DND-41 (cell line): ENCODE results near the gene PRSS27.
"Not testable (repeated sequence)": the region's sequence is repeated elsewhere in the genome, so short reads cannot be mapped to it uniquely, and the experiment has no call there.

Experiments
- ATAC-seq: fragments of 200-7000 bp; cut with Tn5 transposase; 3 replicates; pipeline ENCODE4 v1.9.1; 2021; ENCODE audit warnings: low read depth; ENCODE audit not compliant: insufficient read depth
- DNase-seq: peaks from one replicate; pipeline ENCODE4 v3.0.0-alpha.2; 2020
- H2AFZ ChIP-seq: 2 replicates; pipeline ENCODE4 v1.6.0; 2012; ENCODE audit warnings: low read depth, low read length
- H3K27ac ChIP-seq: 2 replicates; pipeline ENCODE4 v1.5.1; 2012; ENCODE audit warnings: low read length, inconsistent platforms
- H3K27me3 ChIP-seq: fragments of 200-600 bp; sonication (generic); 2 replicates; pipeline ENCODE4 v1.6.0; 2012; ENCODE audit warnings: low read length, mild to moderate bottlenecking, inconsistent platforms; ENCODE audit not compliant: insufficient read depth, poor library complexity
- H3K36me3 ChIP-seq: 2 replicates; pipeline ENCODE4 v1.5.1; 2012; ENCODE audit warnings: low read length, inconsistent platforms; ENCODE audit not compliant: insufficient read depth
- H3K4me1 ChIP-seq: 2 replicates; pipeline ENCODE4 v1.5.1; 2012; ENCODE audit warnings: mild to moderate bottlenecking, low read length; ENCODE audit not compliant: insufficient read depth
- H3K4me2 ChIP-seq: 2 replicates; pipeline ENCODE4 v1.6.0; 2012; ENCODE audit warnings: mild to moderate bottlenecking, moderate library complexity, low read length, inconsistent platforms; ENCODE audit not compliant: insufficient read depth
- H3K4me3 ChIP-seq, 2 experiments: fragments of 200-600 bp in 1 of 2; shearing (Covaris generic) in 1 of 2; 2 replicates each; pipeline ENCODE4 v1.5.1; 2012 to 2016; ENCODE audit warnings: inconsistent platforms in 2 of 2, low read length in 2 of 2, mild to moderate bottlenecking in 2 of 2, low read depth in 1 of 2, moderate library complexity in 1 of 2
- H3K79me2 ChIP-seq: 2 replicates; pipeline ENCODE4 v1.6.0; 2012; ENCODE audit warnings: low read length, inconsistent platforms; ENCODE audit not compliant: insufficient read depth
- H3K9ac ChIP-seq: 2 replicates; pipeline ENCODE4 v1.6.0; 2012; ENCODE audit warnings: low read depth, mild to moderate bottlenecking, inconsistent platforms, low read length, moderate library complexity
- H3K9me3 ChIP-seq: 2 replicates; pipeline ENCODE4 v1.5.1; 2012; ENCODE audit warnings: low read length, moderate library complexity, mild to moderate bottlenecking, inconsistent platforms; ENCODE audit not compliant: insufficient read depth, severe bottlenecking
- H4K20me1 ChIP-seq: 2 replicates; pipeline ENCODE4 v1.6.0; 2012; ENCODE audit warnings: low read length; ENCODE audit not compliant: insufficient read depth
- EZH2 ChIP-seq: IDR thresholded peaks from 3 replicates; pipeline ENCODE4 v1.6.1; 2012; ENCODE audit warnings: borderline replicate concordance, low read depth, mild to moderate bottlenecking, moderate library complexity, low read length, inconsistent platforms; ENCODE audit not compliant: severe bottlenecking
- TF ChIP-seq, protein P1 (sequence below): IDR thresholded peaks from 2 replicates; pipeline ENCODE4 v1.5.1; 2012; ENCODE audit warnings: borderline replicate concordance, low read length, moderate library complexity, mild to moderate bottlenecking; ENCODE audit not compliant: poor library complexity, severe bottlenecking; ENCODE audit errors: extremely low read depth

PRSS27 gene

DNA sequence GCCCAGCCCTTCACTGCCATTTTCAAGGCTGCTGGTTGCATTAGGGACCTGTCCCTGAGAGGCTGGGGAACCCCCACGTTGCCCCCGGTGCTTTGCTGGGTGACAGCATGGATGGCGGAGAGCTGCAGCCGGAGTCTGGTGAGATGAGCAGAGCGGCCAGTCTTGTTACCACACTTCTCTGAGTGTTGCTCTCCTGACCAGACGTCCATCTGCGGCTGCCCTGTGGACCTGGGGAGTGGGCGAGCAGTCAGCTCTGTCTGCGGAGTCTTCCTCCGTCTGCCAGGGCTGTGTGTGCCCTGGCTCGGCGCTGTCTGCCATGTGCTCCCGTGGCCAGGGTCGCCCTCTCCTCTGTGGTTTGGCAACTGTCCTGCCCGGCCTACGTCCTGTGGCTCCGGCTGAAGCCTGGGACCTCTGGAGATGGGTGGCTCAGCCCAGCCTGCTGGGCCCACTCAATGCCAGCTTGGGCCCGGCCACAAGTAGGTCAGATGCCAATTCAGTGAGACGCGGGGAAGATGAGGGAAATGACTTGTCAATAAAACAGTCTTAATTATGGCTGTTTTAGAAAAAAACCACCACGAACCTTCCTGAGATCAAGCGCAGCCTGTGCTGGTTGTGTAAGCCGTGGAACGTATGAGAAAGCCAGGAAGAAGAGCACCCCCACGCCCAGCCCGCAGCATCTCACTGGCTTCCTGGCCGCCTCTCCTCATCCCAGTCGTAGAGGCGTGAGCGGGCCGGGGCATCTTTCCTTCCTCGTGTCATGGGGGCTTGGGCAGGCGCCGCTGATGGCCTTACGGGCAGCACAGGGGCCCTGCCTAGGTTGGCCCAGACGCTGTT, 29.8 kb downstream of the PRSS27 start:
- H3K4me2 ChIP-seq: no peak overlapping the region
- H3K4me1 ChIP-seq: peaks cover 7% of the 10 kb centered on the region; the same call in 1 of the 2 replicates
- H3K79me2 ChIP-seq: peaks cover 56% of the 10 kb centered on the region

DNA sequence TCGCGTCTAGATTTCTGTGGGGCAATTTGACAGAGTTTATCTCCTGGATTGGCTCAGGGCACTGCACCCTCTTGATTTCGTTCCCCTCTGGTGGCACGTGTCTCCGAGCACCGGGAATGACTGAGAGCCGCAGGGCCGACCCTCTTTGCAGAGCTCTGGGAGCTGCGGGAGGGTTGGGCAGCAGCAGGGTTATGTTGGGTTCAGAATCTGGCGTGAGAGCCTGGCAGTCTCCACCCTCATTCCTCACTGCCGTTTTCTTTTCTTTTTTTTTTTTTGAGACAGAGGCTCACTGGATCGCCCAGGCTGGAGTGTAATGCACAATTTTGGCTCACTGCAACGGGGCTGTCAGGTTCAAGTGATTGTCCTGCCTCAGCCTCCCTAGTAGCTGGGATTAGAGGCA, 30.6 kb downstream of the PRSS27 start:
- H3K79me2 ChIP-seq: peaks cover 61% of the 10 kb centered on the region
- not testable (repeated sequence) for H3K4me2 ChIP-seq, H2AFZ ChIP-seq, DNase-seq, H3K27ac ChIP-seq, H3K9ac ChIP-seq, H3K9me3 ChIP-seq, H3K4me3 ChIP-seq, ATAC-seq, H3K27me3 ChIP-seq
- H3K4me1 ChIP-seq: peaks cover 10% of the 10 kb centered on the region; the same call in 1 of the 2 replicates
- peaks cover 35% of the 10 kb centered on the region for H4K20me1 ChIP-seq
- H3K36me3 ChIP-seq: peaks cover 25% of the 10 kb centered on the region

More for the DNA sequence above, 29.8 kb downstream of the PRSS27 start:
- no peaks in the 10 kb centered on the region for H3K9me3 ChIP-seq
- H2AFZ ChIP-seq: no peak overlapping the region
- peaks cover 25% of the 10 kb centered on the region for H3K36me3 ChIP-seq
- no peaks in the 10 kb centered on the region for H3K27me3 ChIP-seq
- DNase-seq: no peak
- no peak overlapping the region for H3K4me3 ChIP-seq
- ATAC-seq: no peak
- no peak overlapping the region for H3K27ac ChIP-seq
- no peak overlapping the region for H3K9ac ChIP-seq
- peaks cover 35% of the 10 kb centered on the region for H4K20me1 ChIP-seq
- TF ChIP-seq, protein P1, sequence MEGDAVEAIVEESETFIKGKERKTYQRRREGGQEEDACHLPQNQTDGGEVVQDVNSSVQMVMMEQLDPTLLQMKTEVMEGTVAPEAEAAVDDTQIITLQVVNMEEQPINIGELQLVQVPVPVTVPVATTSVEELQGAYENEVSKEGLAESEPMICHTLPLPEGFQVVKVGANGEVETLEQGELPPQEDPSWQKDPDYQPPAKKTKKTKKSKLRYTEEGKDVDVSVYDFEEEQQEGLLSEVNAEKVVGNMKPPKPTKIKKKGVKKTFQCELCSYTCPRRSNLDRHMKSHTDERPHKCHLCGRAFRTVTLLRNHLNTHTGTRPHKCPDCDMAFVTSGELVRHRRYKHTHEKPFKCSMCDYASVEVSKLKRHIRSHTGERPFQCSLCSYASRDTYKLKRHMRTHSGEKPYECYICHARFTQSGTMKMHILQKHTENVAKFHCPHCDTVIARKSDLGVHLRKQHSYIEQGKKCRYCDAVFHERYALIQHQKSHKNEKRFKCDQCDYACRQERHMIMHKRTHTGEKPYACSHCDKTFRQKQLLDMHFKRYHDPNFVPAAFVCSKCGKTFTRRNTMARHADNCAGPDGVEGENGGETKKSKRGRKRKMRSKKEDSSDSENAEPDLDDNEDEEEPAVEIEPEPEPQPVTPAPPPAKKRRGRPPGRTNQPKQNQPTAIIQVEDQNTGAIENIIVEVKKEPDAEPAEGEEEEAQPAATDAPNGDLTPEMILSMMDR: no peak
- no peak for TF ChIP-seq EZH2

DNA sequence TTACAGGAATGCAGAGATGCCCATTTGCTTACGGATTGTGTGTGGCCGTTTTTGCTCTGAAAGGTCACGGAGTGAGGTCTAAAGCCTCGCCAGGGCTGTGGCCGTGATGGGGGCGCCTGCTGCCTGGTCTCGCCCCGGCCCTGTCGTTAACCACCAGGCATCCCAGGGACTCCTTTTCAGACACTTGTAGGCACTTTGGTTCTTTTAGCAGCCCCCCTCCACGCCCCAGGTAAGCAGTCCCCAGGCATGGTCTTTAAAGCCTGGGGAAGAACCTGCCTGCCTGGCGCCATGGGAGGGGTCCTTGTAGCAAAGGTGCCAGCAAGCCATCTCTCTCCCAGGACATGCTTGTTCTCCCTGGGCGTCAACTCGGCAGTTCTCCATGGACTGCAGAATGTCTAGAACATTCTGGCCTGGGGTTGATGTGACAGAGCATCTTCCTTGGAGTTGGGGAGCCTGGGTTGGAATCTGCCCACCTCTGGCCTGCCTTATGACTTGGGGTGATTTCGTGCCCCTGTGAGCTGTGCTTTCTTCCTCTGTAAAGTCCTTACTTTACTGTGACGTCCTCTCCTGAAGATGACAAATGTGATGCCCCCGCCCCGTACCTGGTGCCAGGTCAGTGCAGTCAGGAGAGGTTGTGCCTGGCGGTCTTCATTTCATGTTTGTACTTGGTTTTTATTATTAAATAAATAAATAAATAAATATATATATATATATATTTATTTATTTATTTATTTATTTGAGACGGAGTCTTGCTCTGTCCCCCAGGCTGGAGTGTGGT, 32.3 kb downstream of the PRSS27 start:
- peaks cover 28% of the 10 kb centered on the region for H4K20me1 ChIP-seq
- no peak for TF ChIP-seq EZH2
- TF ChIP-seq, protein P1: no peak
- H3K27me3 ChIP-seq: no peaks in the 10 kb centered on the region
- H3K79me2 ChIP-seq: peaks cover 67% of the 10 kb centered on the region
- H3K36me3 ChIP-seq: peaks cover 25% of the 10 kb centered on the region
- no peak overlapping the region for H3K9ac ChIP-seq
- no peak overlapping the region for H2AFZ ChIP-seq
- no peak for ATAC-seq
- DNase-seq: no peak
- H3K9me3 ChIP-seq: no peaks in the 10 kb centered on the region
- H3K4me1 ChIP-seq: peaks cover 24% of the 10 kb centered on the region; the same call in 1 of the 2 replicates
- H3K4me2 ChIP-seq: no peak overlapping the region
- H3K27ac ChIP-seq: no peak overlapping the region
- no peak overlapping the region for H3K4me3 ChIP-seq

DNA sequence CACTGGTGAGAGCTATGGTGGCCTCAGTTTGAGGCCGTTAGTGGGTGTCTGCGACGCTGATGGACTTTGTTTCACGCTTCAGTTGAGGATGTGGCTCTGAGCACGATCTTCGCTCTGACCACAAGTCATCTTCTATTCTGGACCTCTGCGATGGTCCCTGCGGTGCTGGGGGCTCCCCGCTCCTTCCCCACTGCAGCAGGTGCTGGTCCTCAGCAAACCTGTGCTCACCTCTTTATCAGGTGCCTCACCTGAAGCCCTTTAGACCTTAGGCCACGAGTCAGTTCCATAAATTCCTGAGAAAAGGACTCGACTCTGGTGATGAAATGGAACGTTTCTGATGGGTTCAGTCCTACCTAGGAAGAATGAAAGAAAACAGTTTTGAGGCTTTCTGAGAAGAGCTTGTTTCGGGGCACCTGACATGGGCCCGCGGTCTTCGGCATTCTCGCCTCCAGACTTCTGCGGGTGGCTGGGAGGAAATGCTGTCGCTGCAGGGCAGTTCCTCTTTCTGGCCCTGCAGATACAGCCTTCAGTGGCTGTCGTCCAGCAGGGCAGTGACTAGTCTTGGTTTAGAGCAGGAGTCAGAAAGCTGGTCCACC, 33.0 kb downstream of the PRSS27 start:
- no peaks in the 10 kb centered on the region for H3K27me3 ChIP-seq
- no peak overlapping the region for H3K4me2 ChIP-seq
- no peaks in the 10 kb centered on the region for H3K9me3 ChIP-seq
- ATAC-seq (no peak), DNase-seq (no peak)
- H3K4me1 ChIP-seq: peaks cover 24% of the 10 kb centered on the region; the same call in 1 of the 2 replicates
- H2AFZ ChIP-seq: no peak overlapping the region
- no peak overlapping the region for H3K27ac ChIP-seq
- TF ChIP-seq, protein P1: no peak
- no peak for TF ChIP-seq EZH2
- peaks cover 66% of the 10 kb centered on the region for H3K79me2 ChIP-seq
- H4K20me1 ChIP-seq: peaks cover 28% of the 10 kb centered on the region
- H3K4me3 ChIP-seq: no peak overlapping the region
- H3K36me3 ChIP-seq: peaks cover 20% of the 10 kb centered on the region
- no peak overlapping the region for H3K9ac ChIP-seq

DNA sequence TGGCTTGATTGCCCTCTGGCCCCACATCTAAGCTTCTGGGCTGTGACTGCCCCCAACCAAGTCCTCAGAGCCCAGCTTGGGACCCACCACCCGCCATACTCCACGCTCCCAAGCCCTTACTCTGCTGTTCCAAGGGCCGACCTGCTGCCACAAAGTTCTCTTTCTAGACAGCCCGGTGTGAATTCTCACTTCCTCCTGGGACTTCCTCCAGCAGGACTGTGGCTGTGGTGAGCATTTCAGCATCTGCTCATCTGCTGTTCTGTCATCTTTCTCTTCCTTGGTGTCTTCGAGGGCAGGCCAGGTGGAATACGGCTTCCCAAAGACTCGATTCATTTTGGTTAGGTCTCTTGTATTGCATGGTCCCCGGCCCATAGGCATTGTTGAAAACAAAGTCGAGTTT, 33.9 kb downstream of the PRSS27 start:
- H2AFZ ChIP-seq, H3K27ac ChIP-seq, H3K4me2 ChIP-seq, DNase-seq, H3K4me3 ChIP-seq, H3K9me3 ChIP-seq, ATAC-seq, H3K9ac ChIP-seq, H3K27me3 ChIP-seq: not testable (repeated sequence)
- peaks cover 66% of the 10 kb centered on the region for H3K79me2 ChIP-seq
- peaks cover 13% of the 10 kb centered on the region for H3K36me3 ChIP-seq
- peaks cover 24% of the 10 kb centered on the region for H4K20me1 ChIP-seq
- peaks cover 31% of the 10 kb centered on the region for H3K4me1 ChIP-seq
